Measurements from ENCODE around the gene TMEM234.
A peak's percentile ranks its signal among the peaks of the same experiment; 100 is the strongest.

TMEM234 gene

DNA sequence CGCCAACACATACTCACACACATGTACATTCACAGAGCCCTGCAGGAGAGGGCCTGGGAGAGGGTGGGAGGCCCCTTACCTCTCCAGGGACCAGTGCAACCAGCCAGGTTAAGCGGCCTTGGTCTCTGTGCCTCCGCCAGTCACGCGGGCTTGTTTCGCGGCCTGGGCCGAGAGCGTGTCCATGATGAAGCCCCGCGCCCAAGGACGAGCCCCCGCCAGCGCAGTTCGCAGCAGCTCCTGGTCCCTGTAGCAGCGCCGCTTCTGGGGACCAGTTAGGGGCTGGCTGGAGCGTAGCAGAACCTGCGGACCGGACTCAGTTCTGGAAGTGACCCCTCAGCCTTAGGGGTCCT is 17.6 kb upstream of the TMEM234 start:
- H3K9ac ChIP-seq = peak overlapping the region; percentile 74; the same call in 1 of the 2 replicates
- H4K20me1 ChIP-seq = no peaks in the 10 kb centered on the region
- TF ChIP-seq Cebpa-rat (IDR thresholded peaks at IDR 0.05) = no peak
- no peaks in the 10 kb centered on the region for H3K9me3 ChIP-seq
- H3K27me3 ChIP-seq = no peaks in the 10 kb centered on the region
- H3K4me2 ChIP-seq = peak overlapping the region; percentile 97
- H3K4me3 ChIP-seq = peak overlapping the region; percentile 72
- H3K4me1 ChIP-seq = peaks cover 42% of the 10 kb centered on the region
- H3K27ac ChIP-seq = 0 out of 2 replicates have a peak overlapping the region, but pooled peaks have one; percentile 36
- H3K36me3 ChIP-seq = 0 out of 2 replicates have a peak, but pooled peaks cover 3% of the 10 kb centered on the region

GRCh38 chr1:32239337-32239736 is 17.2 kb upstream of the TMEM234 start:
- no peak overlapping the region for H3K4me3 ChIP-seq
- no peak for TF ChIP-seq Cebpa-rat (IDR thresholded peaks at IDR 0.05)
- H3K27me3 ChIP-seq = no peaks in the 10 kb centered on the region
- peak overlapping the region; percentile 97 for H3K4me2 ChIP-seq
- H3K4me1 ChIP-seq = peaks cover 42% of the 10 kb centered on the region
- no peaks in the 10 kb centered on the region for H4K20me1 ChIP-seq
- 0 out of 2 replicates have a peak, but pooled peaks cover 7% of the 10 kb centered on the region for H3K36me3 ChIP-seq
- H3K9ac ChIP-seq = 0 out of 2 replicates have a peak overlapping the region, but pooled peaks have one; percentile 74
- H3K9me3 ChIP-seq = no peaks in the 10 kb centered on the region
- no peak overlapping the region for H3K27ac ChIP-seq

- no peaks in the 10 kb centered on the region for H3K9me3 ChIP-seq
- no peak overlapping the region for H3K4me2 ChIP-seq
- H3K9ac ChIP-seq = no peak overlapping the region
- no peak for TF ChIP-seq Cebpa-rat (IDR thresholded peaks at IDR 0.05)
- no peak overlapping the region for H3K4me3 ChIP-seq
- H4K20me1 ChIP-seq = no peaks in the 10 kb centered on the region
- H3K27me3 ChIP-seq = no peaks in the 10 kb centered on the region
- H3K27ac ChIP-seq = no peak overlapping the region
- peaks cover 8% of the 10 kb centered on the region for H3K4me1 ChIP-seq
- peaks cover 53% of the 10 kb centered on the region for H3K36me3 ChIP-seq
Measured at GRCh38 chr1:32234792-32235191, 12.6 kb upstream of the TMEM234 start.

DNA sequence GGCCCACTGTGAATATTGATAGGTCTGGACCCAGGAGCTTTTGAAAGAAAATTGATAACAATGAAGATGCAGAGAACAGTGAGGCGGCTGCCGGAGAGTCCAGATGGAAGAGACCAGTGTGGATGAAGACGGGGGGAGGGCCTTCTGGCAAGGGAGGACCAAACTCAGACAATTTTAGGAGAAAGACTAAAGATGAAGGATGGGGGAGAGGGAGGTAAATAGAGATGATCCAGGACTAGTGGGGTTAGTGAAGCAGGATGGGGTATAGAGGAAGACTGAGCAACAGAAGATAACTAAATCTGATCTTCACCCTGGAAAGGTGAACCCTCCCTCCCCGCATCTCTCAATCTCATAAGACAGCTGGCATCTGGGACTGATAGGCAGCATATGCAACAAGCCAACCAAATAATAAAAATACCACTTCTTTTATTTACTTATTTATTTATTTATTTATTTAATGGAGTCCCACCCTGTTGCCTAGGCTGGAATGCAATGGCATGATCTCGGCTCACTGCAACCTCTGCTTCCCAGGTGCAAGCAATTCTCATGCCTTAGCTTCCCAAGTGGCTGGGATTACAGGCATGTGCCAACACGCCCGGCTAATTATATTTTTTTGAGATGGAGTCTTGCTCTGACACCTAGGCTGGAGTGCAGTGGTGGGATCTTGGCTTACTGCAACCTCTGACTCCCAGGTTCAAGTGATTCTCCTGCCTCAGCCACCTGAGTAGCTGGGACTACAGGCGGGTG is 10.6 kb upstream of the TMEM234 start:
- Histone ChIP-seq H3K4me3 (no peak overlapping the region), H3K4me2 (no peak overlapping the region), H4K20me1 (0 out of 2 replicates have a peak, but pooled peaks cover 2% of the 10 kb centered on the region), H3K27ac (no peak overlapping the region), H3K9ac (no peak overlapping the region), H3K9me3 (no peaks in the 10 kb centered on the region), H3K27me3 (no peaks in the 10 kb centered on the region), H3K4me1 (no peaks in the 10 kb centered on the region), H3K36me3 (peaks cover 74% of the 10 kb centered on the region)
- no peak for TF ChIP-seq Cebpa-rat (IDR thresholded peaks at IDR 0.05)

GRCh38 chr1:32231843-32232432 is 9.8 kb upstream of the TMEM234 start:
- no peak overlapping the region for H3K4me3 ChIP-seq
- H3K9me3 ChIP-seq = no peaks in the 10 kb centered on the region
- no peak for TF ChIP-seq Cebpa-rat (IDR thresholded peaks at IDR 0.05)
- H3K9ac ChIP-seq = no peak overlapping the region
- H3K36me3 ChIP-seq = peaks cover 81% of the 10 kb centered on the region
- 0 out of 2 replicates have a peak, but pooled peaks cover 6% of the 10 kb centered on the region for H4K20me1 ChIP-seq
- no peak overlapping the region for H3K27ac ChIP-seq
- H3K4me1 ChIP-seq = no peaks in the 10 kb centered on the region
- no peaks in the 10 kb centered on the region for H3K27me3 ChIP-seq
- H3K4me2 ChIP-seq = no peak overlapping the region

DNA sequence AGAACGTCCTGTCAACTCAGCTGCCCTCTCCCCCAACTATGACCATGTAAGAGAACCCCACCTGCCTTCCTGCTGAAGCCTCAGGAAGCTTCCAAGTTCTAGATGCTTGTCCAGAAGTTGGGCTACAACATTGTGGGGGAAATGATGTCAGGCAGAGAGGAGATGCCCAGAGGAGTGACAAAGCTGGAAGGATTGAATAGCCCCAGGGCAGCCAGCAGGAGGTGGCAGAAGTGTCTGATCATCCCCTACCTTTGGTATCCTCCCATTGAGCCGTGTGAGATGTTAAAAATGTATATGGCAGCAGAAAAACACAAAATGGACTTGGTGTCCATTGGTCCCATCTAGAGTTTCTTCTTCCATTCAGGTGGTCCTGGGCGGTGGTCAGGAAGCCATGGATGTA is 6.6 kb upstream of the TMEM234 start:
- Histone ChIP-seq H3K4me1 (peaks cover 5% of the 10 kb centered on the region), H3K9me3 (no peaks in the 10 kb centered on the region), H3K27me3 (no peaks in the 10 kb centered on the region), H3K36me3 (peaks cover 100% of the 10 kb centered on the region), H3K9ac (no peak overlapping the region), H3K27ac (no peak overlapping the region), H3K4me3 (no peak overlapping the region), H3K4me2 (no peak overlapping the region), H4K20me1 (peaks cover 6% of the 10 kb centered on the region; the same call in 1 of the 2 replicates)
- no peak for TF ChIP-seq Cebpa-rat (IDR thresholded peaks at IDR 0.05)

GRCh38 chr1:32224285-32224684 is 2.1 kb upstream of the TMEM234 start:
- H3K4me2 ChIP-seq = peak overlapping the region; percentile 92
- peaks cover 65% of the 10 kb centered on the region for H3K36me3 ChIP-seq
- H3K27ac ChIP-seq = no peak overlapping the region
- peaks cover 40% of the 10 kb centered on the region for H3K4me1 ChIP-seq
- no peaks in the 10 kb centered on the region for H3K27me3 ChIP-seq
- no peak overlapping the region for H3K4me3 ChIP-seq
- peaks cover 6% of the 10 kb centered on the region; the same call in 1 of the 2 replicates for H4K20me1 ChIP-seq
- peak overlapping the region; percentile 91 for H3K9ac ChIP-seq
- H3K9me3 ChIP-seq = no peaks in the 10 kb centered on the region
- no peak for TF ChIP-seq Cebpa-rat (IDR thresholded peaks at IDR 0.05)

- H3K36me3 ChIP-seq = peaks cover 63% of the 10 kb centered on the region
- H3K9ac ChIP-seq = peak overlapping the region; percentile 91
- H3K27me3 ChIP-seq = no peaks in the 10 kb centered on the region
- H4K20me1 ChIP-seq = peaks cover 6% of the 10 kb centered on the region; the same call in 1 of the 2 replicates
- H3K4me3 ChIP-seq = peak overlapping the region; percentile 92; the same call in 1 of the 2 replicates
- peak overlapping the region; percentile 92 for H3K4me2 ChIP-seq
- no peaks in the 10 kb centered on the region for H3K9me3 ChIP-seq
- no peak for TF ChIP-seq Cebpa-rat (IDR thresholded peaks at IDR 0.05)
- H3K4me1 ChIP-seq = peaks cover 40% of the 10 kb centered on the region
- no peak overlapping the region for H3K27ac ChIP-seq
Measured at GRCh38 chr1:32223683-32224082, 1.5 kb upstream of the TMEM234 start.

- H3K27me3 ChIP-seq = no peaks in the 10 kb centered on the region
- no peak for TF ChIP-seq Cebpa-rat (IDR thresholded peaks at IDR 0.05)
- H3K4me2 ChIP-seq = peak overlapping the region; percentile 92
- no peak overlapping the region for H3K27ac ChIP-seq
- peak overlapping the region; percentile 92 for H3K4me3 ChIP-seq
- H3K9me3 ChIP-seq = no peaks in the 10 kb centered on the region
- H3K36me3 ChIP-seq = peaks cover 48% of the 10 kb centered on the region
- H4K20me1 ChIP-seq = no peaks in the 10 kb centered on the region; the same call in 1 of the 2 replicates
- H3K9ac ChIP-seq = peak overlapping the region; percentile 91
- H3K4me1 ChIP-seq = peaks cover 40% of the 10 kb centered on the region
Measured at GRCh38 chr1:32221581-32221979, 573 bp downstream of the TMEM234 start.

Data from BLaER1 (cell line).